Measurements from ENCODE around the gene CDKAL1. TPM values are rescaled to one million over a fixed set of nuclear protein-coding genes. Genes with fewer than 3 reads are reported as not detected.

Gene CDKAL1
- total and polyA plus RNA-seq, 2 donors (not counting 3 experiments of a cell fraction or from before 2014, with no cell fraction given), result 6.1 to 20.5 TPM

- DNase-seq (ENCODE audit: low read depth, low spot score) (no peak), FAIRE-seq (no peak)
- no peaks in the 10 kb centered on the region for H3K9me1 ChIP-seq (replicated peaks; ENCODE audit: control insufficient read depth, extremely low read depth, insufficient read depth, low read length)
- dilution Hi-C loops (cut with MboI; ENCODE audit: extremely low pct_ligation_motif_present, low sequenced_read_pairs), result no loop called here
- H3K4me2 ChIP-seq (ENCODE audit: insufficient read depth, low read length), result no peak overlapping the region
- H3K4me1 ChIP-seq (ENCODE audit: control insufficient read depth, extremely low read depth, insufficient read depth, low read length), result peaks cover 2% of the 10 kb centered on the region
- no peak overlapping the region for H3K4me3 ChIP-seq (replicated peaks in 1 of 3; ENCODE audit: insufficient read depth in 1 of 3, low read depth in 1 of 3, low read length in 3 of 3)
- H3K27me3 ChIP-seq (ENCODE audit: control insufficient read depth in 2 of 2, insufficient read depth in 2 of 2, low read length in 2 of 2), result no peaks in the 10 kb centered on the region
- no peaks in the 10 kb centered on the region for H3K79me2 ChIP-seq (ENCODE audit: control insufficient read depth, insufficient read depth, low read length)
- H4K20me1 ChIP-seq (replicated peaks; ENCODE audit: control insufficient read depth, extremely low read depth, insufficient read depth, low read length), result no peaks in the 10 kb centered on the region
- H3K9ac ChIP-seq (replicated peaks; ENCODE audit: extremely low read depth, insufficient read depth, low read length), result no peak overlapping the region
- TF ChIP-seq FOS (IDR thresholded peaks at IDR 0.05; ENCODE audit: borderline replicate concordance, insufficient read depth, low read length) (no peak), MYC (IDR thresholded peaks at IDR 0.05; ENCODE audit: low read depth, low read length) (no peak), GATA2 (IDR thresholded peaks at IDR 0.05; ENCODE audit: insufficient read depth, insufficient read length, low read depth, low read length) (no peak), JUN (IDR thresholded peaks at IDR 0.05; ENCODE audit: borderline replicate concordance, insufficient read depth, insufficient read length, low read depth) (no peak)
- H3K9me3 ChIP-seq (replicated peaks; ENCODE audit: control insufficient read depth, insufficient read depth, low read length), result no peaks in the 10 kb centered on the region
- CTCF ChIA-PET, result no interaction called here
- BruUV-seq (replicated peaks), result no TSS peak
- intact Hi-C loops (cut with micrococcal nuclease), result no loop called here
- no peak overlapping the region for H3K27ac ChIP-seq (ENCODE audit: insufficient read depth, low read depth, low read length)
- H3K36me3 ChIP-seq (ENCODE audit: control insufficient read depth in 2 of 2, extremely low read depth in 1 of 2, insufficient read depth in 2 of 2, low read length in 2 of 2), result no peaks in the 10 kb centered on the region
- POLR2A ChIA-PET, result no interaction called here
- H2AFZ ChIP-seq (ENCODE audit: low read depth, low read length), result no peak overlapping the region
These were observed 316.6 kb downstream of the CDKAL1 start for GRCh38 chr6:20850686-20851416.

GRCh38 chr6:20851795-20852194 lies 317.5 kb downstream of the CDKAL1 start:
- Histone ChIP-seq H3K27me3 (ENCODE audit: control insufficient read depth in 2 of 2, insufficient read depth in 2 of 2, low read length in 2 of 2) (no peaks in the 10 kb centered on the region), H3K9ac (replicated peaks; ENCODE audit: extremely low read depth, insufficient read depth, low read length) (no peak overlapping the region), H4K20me1 (replicated peaks; ENCODE audit: control insufficient read depth, extremely low read depth, insufficient read depth, low read length) (no peaks in the 10 kb centered on the region), H3K4me2 (ENCODE audit: insufficient read depth, low read length) (no peak overlapping the region), H3K9me3 (replicated peaks; ENCODE audit: control insufficient read depth, insufficient read depth, low read length) (no peaks in the 10 kb centered on the region), H3K27ac (ENCODE audit: insufficient read depth, low read depth, low read length) (no peak overlapping the region), H3K9me1 (replicated peaks; ENCODE audit: control insufficient read depth, extremely low read depth, insufficient read depth, low read length) (no peaks in the 10 kb centered on the region), H3K4me3 (replicated peaks in 1 of 3; ENCODE audit: insufficient read depth in 1 of 3, low read depth in 1 of 3, low read length in 3 of 3) (no peak overlapping the region), H3K79me2 (ENCODE audit: control insufficient read depth, insufficient read depth, low read length) (no peaks in the 10 kb centered on the region), H2AFZ (ENCODE audit: low read depth, low read length) (no peak overlapping the region), H3K36me3 (ENCODE audit: control insufficient read depth in 2 of 2, extremely low read depth in 1 of 2, insufficient read depth in 2 of 2, low read length in 2 of 2) (no peaks in the 10 kb centered on the region), H3K4me1 (ENCODE audit: control insufficient read depth, extremely low read depth, insufficient read depth, low read length) (no peaks in the 10 kb centered on the region)
- ChIA-PET POLR2A (no interaction called here), CTCF (no interaction called here)
- DNase-seq (ENCODE audit: low read depth, low spot score), result no peak
- no peak for FAIRE-seq
- TF ChIP-seq POLR2AphosphoS5 (IDR thresholded peaks at IDR 0.05; ENCODE audit: insufficient read depth, low read depth, low read length) (no peak), MAX (IDR thresholded peaks at IDR 0.05; ENCODE audit: insufficient read depth, insufficient read length) (no peak), MYC (IDR thresholded peaks at IDR 0.05; ENCODE audit: low read depth, low read length) (no peak), EZH2 (IDR thresholded peaks at IDR 0.05; ENCODE audit: borderline replicate concordance, low read depth, low read length, severe bottlenecking) (no peak), GATA2 (IDR thresholded peaks at IDR 0.05; ENCODE audit: insufficient read depth, insufficient read length, low read depth, low read length) (no peak), FOS (IDR thresholded peaks at IDR 0.05; ENCODE audit: borderline replicate concordance, insufficient read depth, low read length) (no peak), CTCF (IDR thresholded peaks at IDR 0.05; ENCODE audit: extremely low read depth in 1 of 2, insufficient read depth in 1 of 2, low read depth in 1 of 2, low read length in 2 of 2) (no peak), POLR2A (IDR thresholded peaks at IDR 0.05; ENCODE audit: low read depth, low read length) (no peak), JUN (IDR thresholded peaks at IDR 0.05; ENCODE audit: borderline replicate concordance, insufficient read depth, insufficient read length, low read depth) (no peak)
- dilution Hi-C loops (cut with MboI; ENCODE audit: extremely low pct_ligation_motif_present, low sequenced_read_pairs) (no loop called here), intact Hi-C loops (cut with micrococcal nuclease) (no loop called here)
- no TSS peak for BruUV-seq (replicated peaks)
